BLaER1 (cell line): ENCODE measurements around the gene SLC22A23.

Source experiments
- H3K27ac ChIP-seq: shearing (Covaris generic); formaldehyde crosslinking; 2 replicates; pipeline ENCODE4 v1.8.1; 2022
- H3K27me3 ChIP-seq: shearing (Covaris generic); formaldehyde crosslinking; 2 replicates; pipeline ENCODE4 v1.8.1; 2022
- H3K36me3 ChIP-seq: shearing (Covaris generic); formaldehyde crosslinking; 2 replicates; pipeline ENCODE4 v1.8.1; 2022
- H3K4me1 ChIP-seq: shearing (Covaris generic); formaldehyde crosslinking; 2 replicates; pipeline ENCODE4 v1.8.1; 2022
- H3K4me2 ChIP-seq: shearing (Covaris generic); formaldehyde crosslinking; 2 replicates; pipeline ENCODE4 v1.8.1; 2022
- H3K4me3 ChIP-seq: shearing (Covaris generic); formaldehyde crosslinking; 2 replicates; pipeline ENCODE4 v1.8.1; 2022
- H3K9ac ChIP-seq: shearing (Covaris generic); formaldehyde crosslinking; 2 replicates; pipeline ENCODE4 v1.8.1; 2022
- H3K9me3 ChIP-seq: shearing (Covaris generic); formaldehyde crosslinking; 2 replicates; pipeline ENCODE4 v1.8.1; 2022
- H4K20me1 ChIP-seq: shearing (Covaris generic); formaldehyde crosslinking; 2 replicates; pipeline ENCODE4 v1.8.1; 2022
- Cebpa-rat ChIP-seq: shearing (Covaris generic); IDR thresholded peaks from 2 replicates; pipeline ENCODE4 v1.8.1; 2022

The SLC22A23 gene

DNA sequence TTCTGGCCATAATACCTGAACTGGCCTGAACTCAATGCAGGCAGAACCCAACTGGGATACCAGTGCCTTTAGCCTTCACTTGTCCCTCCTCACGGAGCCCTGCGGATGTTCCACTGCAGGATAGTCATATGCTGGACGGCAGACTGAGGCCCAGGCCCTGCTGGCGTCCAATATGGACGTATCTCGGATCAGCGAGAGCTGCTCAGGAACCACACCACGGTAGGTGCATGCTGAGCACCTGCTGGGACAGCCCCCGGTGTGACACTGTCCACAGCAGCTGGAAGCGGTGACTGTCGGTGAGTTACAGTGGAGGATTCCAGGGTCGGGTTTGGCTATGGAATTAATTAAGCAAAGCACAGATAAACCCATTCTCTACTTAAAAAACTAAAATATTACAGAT, 149.4 kb downstream of the SLC22A23 start:
- peaks cover 11% of the 10 kb centered on the region; the same call in 1 of the 2 replicates for H3K4me1 ChIP-seq
- no peak overlapping the region for H3K27ac ChIP-seq

DNA sequence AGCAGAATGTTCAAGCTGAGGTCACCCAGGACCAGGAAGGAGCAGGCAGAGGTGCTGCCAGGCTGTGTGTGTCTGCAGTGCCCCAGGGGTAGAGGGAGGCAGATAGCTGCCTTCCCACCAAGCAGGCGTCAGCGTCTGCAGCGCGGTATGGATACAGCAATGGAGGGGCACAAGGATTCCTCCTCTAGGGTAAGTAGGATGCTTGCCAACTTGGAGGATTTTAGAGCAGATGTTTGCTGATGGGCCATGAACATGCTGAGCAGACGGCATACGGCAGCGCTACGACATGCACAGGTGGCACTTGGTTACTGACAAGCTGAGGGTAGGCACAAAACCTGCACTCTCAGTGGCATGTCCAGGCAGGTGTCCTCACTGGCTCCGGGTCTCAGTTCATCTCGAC, 150.0 kb downstream of the SLC22A23 start:
- peaks cover 11% of the 10 kb centered on the region; the same call in 1 of the 2 replicates for H3K4me1 ChIP-seq
- no peak for TF ChIP-seq Cebpa-rat

More for the DNA sequence above, 149.4 kb downstream of the SLC22A23 start:
- Histone ChIP-seq H3K9me3 (0 out of 2 replicates have a peak, but pooled peaks cover 4% of the 10 kb centered on the region), H3K36me3 (no peaks in the 10 kb centered on the region), H3K27me3 (no peaks in the 10 kb centered on the region), H3K9ac (no peak overlapping the region), H3K4me2 (no peak overlapping the region), H3K4me3 (no peak overlapping the region), H4K20me1 (no peaks in the 10 kb centered on the region)
- TF ChIP-seq Cebpa-rat = no peak

DNA sequence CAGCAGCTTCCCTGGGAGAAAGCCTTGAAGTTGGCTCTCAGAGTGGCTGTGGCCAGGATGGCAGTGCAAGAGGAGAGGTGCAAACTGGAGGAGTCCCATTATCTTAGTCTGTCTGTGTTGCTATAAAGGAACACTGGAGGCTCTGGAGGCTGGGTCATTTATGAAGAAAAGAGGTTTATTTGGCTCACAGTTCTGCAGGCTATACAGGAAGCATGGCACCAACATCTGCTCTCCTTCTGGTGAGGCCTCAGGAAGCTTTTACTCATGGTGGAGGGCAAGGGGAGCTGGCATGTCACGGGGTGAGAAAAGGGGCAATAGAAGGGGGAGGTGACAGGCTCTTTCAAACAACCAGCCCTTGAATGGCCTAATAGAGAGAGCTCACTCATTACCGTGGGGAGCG, 151.0 kb downstream of the SLC22A23 start:
- H3K4me1 ChIP-seq = peaks cover 11% of the 10 kb centered on the region; the same call in 1 of the 2 replicates
- no peaks in the 10 kb centered on the region for H4K20me1 ChIP-seq
- H3K4me2 ChIP-seq = no peak overlapping the region
- 0 out of 2 replicates have a peak, but pooled peaks cover 4% of the 10 kb centered on the region for H3K9me3 ChIP-seq
- H3K27me3 ChIP-seq = no peaks in the 10 kb centered on the region
- H3K27ac ChIP-seq = no peak overlapping the region
- H3K4me3 ChIP-seq = no peak overlapping the region
- H3K36me3 ChIP-seq = no peaks in the 10 kb centered on the region
- TF ChIP-seq Cebpa-rat = no peak
- H3K9ac ChIP-seq = no peak overlapping the region

More for the DNA sequence above, 150.0 kb downstream of the SLC22A23 start:
- Histone ChIP-seq H3K4me2 (no peak overlapping the region), H4K20me1 (no peaks in the 10 kb centered on the region), H3K9me3 (0 out of 2 replicates have a peak, but pooled peaks cover 4% of the 10 kb centered on the region), H3K9ac (no peak overlapping the region), H3K27ac (no peak overlapping the region), H3K27me3 (no peaks in the 10 kb centered on the region), H3K36me3 (no peaks in the 10 kb centered on the region), H3K4me3 (no peak overlapping the region)

DNA sequence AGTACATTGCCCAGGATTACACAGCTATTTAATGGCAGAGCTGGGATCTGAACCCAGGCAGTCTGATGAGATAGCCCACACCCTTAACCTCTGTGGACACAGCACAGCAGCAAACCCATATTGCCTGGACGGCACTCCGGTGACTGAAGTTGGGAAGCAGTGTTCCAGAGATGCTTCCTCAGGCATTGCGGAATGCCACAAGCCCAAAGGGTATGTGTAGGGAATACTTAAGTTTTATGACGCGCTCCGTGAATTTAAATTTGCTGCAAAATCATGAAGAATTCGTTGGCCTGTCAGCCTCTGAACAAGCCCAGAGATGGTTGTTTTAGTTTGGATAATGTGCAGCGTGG, 151.7 kb downstream of the SLC22A23 start:
- no peak overlapping the region for H3K9ac ChIP-seq
- no peaks in the 10 kb centered on the region for H4K20me1 ChIP-seq
- no peaks in the 10 kb centered on the region for H3K27me3 ChIP-seq
- no peak for TF ChIP-seq Cebpa-rat
- H3K4me3 ChIP-seq = no peak overlapping the region
- no peak overlapping the region for H3K4me2 ChIP-seq
- H3K36me3 ChIP-seq = no peaks in the 10 kb centered on the region
- 0 out of 2 replicates have a peak, but pooled peaks cover 4% of the 10 kb centered on the region for H3K9me3 ChIP-seq
- H3K27ac ChIP-seq = no peak overlapping the region
- H3K4me1 ChIP-seq = peaks cover 11% of the 10 kb centered on the region; the same call in 1 of the 2 replicates

DNA sequence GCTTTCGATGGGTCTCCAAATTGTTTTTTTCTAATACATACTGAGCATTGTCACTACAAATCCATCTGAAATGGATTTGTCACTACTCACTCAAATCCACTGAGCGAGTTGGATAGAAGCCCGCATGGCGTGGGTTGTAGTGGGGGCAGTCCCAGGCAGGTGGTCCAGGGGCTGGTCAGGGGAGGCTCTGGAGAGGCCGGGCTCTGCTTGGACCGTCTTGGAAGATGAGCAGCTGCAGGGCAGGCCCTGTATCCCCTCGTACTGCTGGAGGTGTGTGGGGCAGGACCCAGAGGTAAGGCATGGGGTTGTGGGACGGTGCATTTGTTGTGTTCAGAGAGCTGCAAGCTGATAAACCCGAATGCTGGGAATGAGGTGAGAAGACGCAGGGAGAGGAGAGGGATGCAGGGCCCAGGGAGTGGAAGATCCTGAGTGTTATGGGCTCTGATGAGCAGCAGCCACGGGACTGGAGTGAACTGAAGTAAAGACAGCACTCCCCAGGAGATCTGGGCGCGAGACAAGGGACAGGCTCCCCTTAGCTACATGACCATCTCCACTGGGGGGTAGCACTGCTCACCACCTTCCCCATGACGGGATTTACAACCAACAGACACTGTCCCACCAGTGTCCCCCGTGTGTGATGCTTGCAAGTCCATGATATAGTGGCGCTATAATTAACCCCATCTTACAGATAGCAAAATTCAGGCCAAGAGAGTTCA, 152.2 kb downstream of the SLC22A23 start:
- Histone ChIP-seq H3K36me3 (no peaks in the 10 kb centered on the region), H3K27me3 (no peaks in the 10 kb centered on the region), H3K9me3 (0 out of 2 replicates have a peak, but pooled peaks cover 4% of the 10 kb centered on the region), H3K4me1 (peaks cover 9% of the 10 kb centered on the region; the same call in 1 of the 2 replicates), H3K4me2 (no peak overlapping the region), H3K9ac (no peak overlapping the region), H4K20me1 (no peaks in the 10 kb centered on the region), H3K27ac (no peak overlapping the region), H3K4me3 (no peak overlapping the region)
- no peak for TF ChIP-seq Cebpa-rat

DNA sequence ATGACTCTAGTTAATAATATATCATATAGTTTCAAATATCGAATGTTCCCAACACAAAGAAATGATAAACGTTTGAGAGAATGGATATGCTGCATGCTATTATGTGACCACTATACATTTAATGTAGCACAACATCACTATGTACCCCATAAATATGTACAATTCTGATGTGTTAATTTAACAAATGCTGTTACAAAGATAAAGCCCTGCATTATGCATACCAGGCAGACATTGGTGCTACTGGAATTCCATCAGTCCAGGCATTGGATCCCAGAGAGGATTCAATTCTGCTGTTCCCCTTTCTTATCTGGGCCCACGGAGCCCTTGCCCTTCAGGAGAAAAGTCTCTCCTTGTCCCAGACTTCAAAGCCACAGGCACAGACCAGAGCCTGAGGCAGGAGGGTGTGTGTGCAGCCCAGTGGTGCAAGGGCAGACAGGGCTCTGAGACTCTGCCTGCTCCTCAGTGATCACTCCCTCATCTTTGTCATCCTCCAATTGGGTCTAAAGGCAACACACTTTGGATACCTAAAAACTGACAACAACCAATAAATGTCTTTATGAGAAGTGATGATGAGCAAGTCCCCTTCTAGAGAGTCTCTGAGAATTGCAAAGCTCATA, 152.9 kb downstream of the SLC22A23 start:
- Histone ChIP-seq H4K20me1 (no peaks in the 10 kb centered on the region), H3K27ac (no peak overlapping the region), H3K4me3 (no peak overlapping the region), H3K9ac (no peak overlapping the region), H3K4me2 (no peak overlapping the region), H3K4me1 (0 out of 2 replicates have a peak, but pooled peaks cover 2% of the 10 kb centered on the region), H3K9me3 (0 out of 2 replicates have a peak, but pooled peaks cover 4% of the 10 kb centered on the region), H3K36me3 (no peaks in the 10 kb centered on the region), H3K27me3 (no peaks in the 10 kb centered on the region)
- no peak for TF ChIP-seq Cebpa-rat

DNA sequence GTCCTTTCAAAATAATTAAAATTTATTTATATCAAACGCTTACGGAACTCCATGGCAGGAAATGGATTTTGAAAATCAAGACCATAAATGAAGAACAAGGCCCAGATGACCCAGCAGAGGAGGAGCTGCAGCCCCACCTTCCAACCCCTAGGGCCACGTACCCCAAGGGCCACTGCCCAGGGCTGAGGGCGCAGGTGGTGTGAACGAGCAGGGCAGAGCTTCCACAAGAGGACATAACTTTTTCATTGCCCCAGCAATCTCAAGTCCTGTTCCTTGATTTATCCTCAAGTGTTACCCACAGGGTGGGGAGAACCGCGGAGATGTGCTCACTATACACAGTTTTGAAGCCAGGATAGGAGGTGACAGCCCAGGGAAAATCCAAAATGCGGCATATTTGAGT, 155.3 kb downstream of the SLC22A23 start:
- no peak for TF ChIP-seq Cebpa-rat
- H3K36me3 ChIP-seq = no peaks in the 10 kb centered on the region
- H3K4me1 ChIP-seq = no peaks in the 10 kb centered on the region
- H3K9ac ChIP-seq = no peak overlapping the region
- no peak overlapping the region for H3K27ac ChIP-seq
- no peaks in the 10 kb centered on the region for H4K20me1 ChIP-seq
- H3K27me3 ChIP-seq = no peaks in the 10 kb centered on the region
- no peak overlapping the region for H3K4me2 ChIP-seq
- H3K4me3 ChIP-seq = no peak overlapping the region
- H3K9me3 ChIP-seq = 0 out of 2 replicates have a peak, but pooled peaks cover 4% of the 10 kb centered on the region

- Histone ChIP-seq H3K4me3 (no peak overlapping the region), H3K4me1 (peaks cover 12% of the 10 kb centered on the region), H3K27me3 (no peaks in the 10 kb centered on the region), H3K9me3 (no peaks in the 10 kb centered on the region), H3K4me2 (no peak overlapping the region), H4K20me1 (no peaks in the 10 kb centered on the region), H3K9ac (no peak overlapping the region), H3K36me3 (no peaks in the 10 kb centered on the region), H3K27ac (no peak overlapping the region)
- TF ChIP-seq Cebpa-rat = no peak
These were observed 157.6 kb downstream of the SLC22A23 start for GRCh38 chr6:3299221-3299620.

- Histone ChIP-seq H3K27ac (no peak overlapping the region), H3K9ac (no peak overlapping the region), H4K20me1 (no peaks in the 10 kb centered on the region), H3K27me3 (no peaks in the 10 kb centered on the region), H3K4me1 (peaks cover 12% of the 10 kb centered on the region), H3K4me2 (no peak overlapping the region), H3K9me3 (no peaks in the 10 kb centered on the region), H3K4me3 (no peak overlapping the region), H3K36me3 (no peaks in the 10 kb centered on the region)
- no peak for TF ChIP-seq Cebpa-rat
These were observed 158.9 kb downstream of the SLC22A23 start for GRCh38 chr6:3297909-3298308.

DNA sequence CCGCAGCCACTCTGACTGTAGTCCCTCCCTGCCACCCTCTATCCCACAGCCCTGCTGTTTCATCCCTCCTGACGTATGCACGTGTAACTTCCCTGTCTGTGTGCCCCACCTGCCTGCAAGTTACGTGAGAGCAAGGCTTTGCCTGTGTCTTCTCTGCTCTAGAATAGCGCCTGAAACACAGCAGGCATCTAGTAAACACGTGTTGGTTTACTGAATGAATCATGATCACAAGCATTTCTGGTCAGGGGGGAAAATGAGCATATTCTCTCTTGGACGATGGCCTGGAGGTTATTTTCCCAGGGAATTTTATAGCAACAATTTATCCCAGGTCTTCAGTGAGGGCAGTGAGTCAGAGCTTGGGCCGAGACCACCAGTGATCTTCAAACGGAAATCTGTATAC, 159.8 kb downstream of the SLC22A23 start:
- no peak overlapping the region for H3K9ac ChIP-seq
- H3K27ac ChIP-seq = no peak overlapping the region
- no peak overlapping the region for H3K4me2 ChIP-seq
- no peaks in the 10 kb centered on the region for H3K9me3 ChIP-seq
- H3K4me3 ChIP-seq = no peak overlapping the region
- H3K36me3 ChIP-seq = no peaks in the 10 kb centered on the region
- peaks cover 12% of the 10 kb centered on the region for H3K4me1 ChIP-seq
- H4K20me1 ChIP-seq = no peaks in the 10 kb centered on the region
- TF ChIP-seq Cebpa-rat = no peak
- H3K27me3 ChIP-seq = no peaks in the 10 kb centered on the region
